HG02870 (cell line): ENCODE results near the gene PRDM8.
"Not testable (repeated sequence)": the region's sequence is repeated elsewhere in the genome, so short reads cannot be mapped to it uniquely, and the experiment has no call there.

ENCODE experiments used
- ATAC-seq: cut with Tn5 transposase; IDR thresholded peaks from one replicate; pipeline ENCODE4 v1.9.1; 2021; ENCODE audit warnings: mild to moderate bottlenecking, moderate library complexity; ENCODE audit not compliant: unreplicated experiment

PRDM8 gene

GRCh38 chr4:80196922-80197573 is at the start of gene PRDM8:
PRDM8 (plus strand) TSS chr4:80197503; CDS start chr4:80200081, 2,578 bp downstream.
- no peak for ATAC-seq

GRCh38 chr4:80150387-80151180 is 46.7 kb upstream of the PRDM8 start:
- no peak for ATAC-seq

GRCh38 chr4:80151981-80152380 is 45.3 kb upstream of the PRDM8 start:
- ATAC-seq: no peak

- no peak for ATAC-seq
These were observed 43.3 kb upstream of the PRDM8 start for GRCh38 chr4:80153874-80154544.

GRCh38 chr4:80154545-80154933 is 42.8 kb upstream of the PRDM8 start:
- no peak for ATAC-seq

GRCh38 chr4:80155316-80155982 is 41.9 kb upstream of the PRDM8 start:
- ATAC-seq: no peak

GRCh38 chr4:80156410-80156809 is 40.9 kb upstream of the PRDM8 start:
- no peak for ATAC-seq

GRCh38 chr4:80161413-80162058 is 35.8 kb upstream of the PRDM8 start:
- no peak for ATAC-seq

- ATAC-seq: no peak
These were observed 34.9 kb upstream of the PRDM8 start for GRCh38 chr4:80162418-80162817.

GRCh38 chr4:80165855-80166254 is 31.4 kb upstream of the PRDM8 start:
- no peak for ATAC-seq

GRCh38 chr4:80171251-80171650 is 26.1 kb upstream of the PRDM8 start:
- ATAC-seq: no peak

GRCh38 chr4:80171656-80172055 is 25.6 kb upstream of the PRDM8 start:
- no peak for ATAC-seq

GRCh38 chr4:80172203-80172602 is 25.1 kb upstream of the PRDM8 start:
- ATAC-seq: no peak

- peak; percentile 82 for ATAC-seq
These were observed 23.9 kb upstream of the PRDM8 start for GRCh38 chr4:80173401-80173800.

- ATAC-seq: no peak
These were observed 23.5 kb upstream of the PRDM8 start for GRCh38 chr4:80173841-80174240.

GRCh38 chr4:80177793-80178192 is 19.5 kb upstream of the PRDM8 start:
- ATAC-seq: not testable (repeated sequence)

GRCh38 chr4:80178964-80179363 is 18.3 kb upstream of the PRDM8 start:
- no peak for ATAC-seq

GRCh38 chr4:80179637-80180161 is 17.6 kb upstream of the PRDM8 start:
- ATAC-seq: no peak

GRCh38 chr4:80180743-80181142 is 16.6 kb upstream of the PRDM8 start:
- no peak for ATAC-seq

- ATAC-seq: peak; percentile 33
These were observed 15.0 kb upstream of the PRDM8 start for GRCh38 chr4:80182237-80182866.
